B cell (primary cell): ENCODE results near the gene CERS6. TPM values are rescaled to one million over a fixed set of nuclear protein-coding genes. Genes with fewer than 3 reads are reported as not detected.

Experiments
- ATAC-seq: fragments of 200-7000 bp; cut with Tn5 transposase; one replicate; pipeline ENCODE4 v1.10.0; 2021; ENCODE audit warnings: low read depth, mild to moderate bottlenecking, moderate number of reproducible peaks, moderate library complexity
- CTCF ChIA-PET: fragments of 350-600 bp; sonication (Branson Sonifier 250); formaldehyde crosslinking; loops from one replicate; lab custom pipeline; 2021; ENCODE audit warnings: antibody characterized with exemption, inconsistent platforms; lab: Charles Lee
- POLR2A ChIA-PET: fragments of 350-600 bp; sonication (Branson Sonifier 250); formaldehyde crosslinking; loops from one replicate; lab custom pipeline; 2021; ENCODE audit warnings: antibody characterized with exemption; lab: Charles Lee
- DNase-seq: peaks from one replicate; pipeline ENCODE4 v3.0.0; 2013
- H2AFZ ChIP-seq: 2 replicates; pipeline ENCODE4 v1.6.1; 2012; ENCODE audit warnings: mild to moderate bottlenecking, low read depth, low read length; ENCODE audit not compliant: insufficient read depth, poor library complexity, severe bottlenecking
- H3K27ac ChIP-seq, 2 donors: 1 replicate in 1 of 2; 2 replicates in 1 of 2; pipeline ENCODE4 v1.5.1; 2012 to 2013; ENCODE audit warnings: low read length in 2 of 2, mild to moderate bottlenecking in 2 of 2, moderate library complexity in 1 of 2
- H3K27me3 ChIP-seq, 4 experiments: fragments of 200-600 bp in 1 of 4; sonication (generic) in 1 of 4; replicated peaks in 1 of 4; 1 replicate in 2 of 4; 2 replicates in 2 of 4; pipeline versions ENCODE4 v1.6.1 to v1.7.0; 2013 to 2016; ENCODE audit warnings: low read length in 3 of 4, mild to moderate bottlenecking in 2 of 4, mixed read lengths in 1 of 4, moderate library complexity in 1 of 4; ENCODE audit not compliant: insufficient read depth in 4 of 4, control insufficient read depth in 3 of 4; ENCODE audit errors: control extremely low read depth in 1 of 4
- H3K36me3 ChIP-seq, 2 experiments: replicated peaks in 1 of 2; 1 replicate in 1 of 2; 2 replicates in 1 of 2; pipeline versions ENCODE4 v1.6.1 to v1.7.1; 2013; ENCODE audit warnings: low read length in 1 of 2; ENCODE audit not compliant: insufficient read depth in 2 of 2, control insufficient read depth in 1 of 2; ENCODE audit errors: control extremely low read depth in 1 of 2, extremely low read depth in 1 of 2
- H3K4me1 ChIP-seq, 2 donors: fragments of 200-600 bp in 1 of 2; sonication (generic) in 1 of 2; 1 replicate in 1 of 2; 2 replicates in 1 of 2; pipeline versions ENCODE4 v1.5.1 to v1.6.1; 2013 to 2017; ENCODE audit warnings: low read length in 2 of 2; ENCODE audit not compliant: control insufficient read depth in 2 of 2, insufficient read depth in 2 of 2
- H3K4me2 ChIP-seq: replicated peaks from 2 replicates; pipeline ENCODE3; 2012; ENCODE audit warnings: mild to moderate bottlenecking, low read depth, low read length; ENCODE audit not compliant: poor library complexity, severe bottlenecking
- H3K4me3 ChIP-seq, 5 experiments: fragments of 200-600 bp in 1 of 5; sonication (generic) in 1 of 5; 1 replicate in 3 of 5; 2 replicates in 2 of 5; pipeline versions ENCODE4 v1.5.1 to v1.7.0; 2011 to 2016; ENCODE audit warnings: low read length in 4 of 5, mild to moderate bottlenecking in 4 of 5, low read depth in 2 of 5, control low read depth in 1 of 5, moderate library complexity in 1 of 5; ENCODE audit not compliant: insufficient read depth in 1 of 5; ENCODE audit errors: control extremely low read depth in 1 of 5, extremely low read depth in 1 of 5
- H3K79me2 ChIP-seq: fragments of 200-600 bp; sonication (generic); one replicate; pipeline ENCODE4 v1.6.0; 2016; ENCODE audit warnings: low read length; ENCODE audit not compliant: control insufficient read depth, insufficient read depth
- H3K9ac ChIP-seq: fragments of 200-600 bp; sonication (generic); 2 replicates; pipeline ENCODE4 v1.6.1; 2017; ENCODE audit warnings: mild to moderate bottlenecking, low read length, moderate library complexity
- H3K9me3 ChIP-seq, 3 donors: one replicate each; pipeline versions ENCODE4 v1.6.1 to v1.7.1; 2013; ENCODE audit warnings: low read length in 2 of 3; ENCODE audit not compliant: control insufficient read depth in 2 of 3, insufficient read depth in 1 of 3; ENCODE audit errors: control extremely low read depth in 1 of 3
- H4K20me1 ChIP-seq: 2 replicates; pipeline ENCODE4 v1.6.0; 2012; ENCODE audit warnings: mild to moderate bottlenecking, low read length; ENCODE audit not compliant: insufficient read depth, control insufficient read depth, poor library complexity, severe bottlenecking
- H3K27ac Mint-ChIP-seq: one replicate; pipeline ENCODE4 v1.8.0; 2021; ENCODE audit warnings: mixed read lengths
- H3K27me3 Mint-ChIP-seq: one replicate; pipeline ENCODE4 v1.8.0; 2021; ENCODE audit warnings: mixed read lengths
- H3K4me1 Mint-ChIP-seq: one replicate; pipeline ENCODE4 v1.8.0; 2021; ENCODE audit warnings: mixed read lengths
- H3K4me3 Mint-ChIP-seq: one replicate; pipeline ENCODE4 v1.8.0; 2021; ENCODE audit warnings: mixed read lengths
- H3K9me3 Mint-ChIP-seq: one replicate; pipeline ENCODE4 v1.8.0; 2022; ENCODE audit warnings: mixed read lengths; ENCODE audit not compliant: insufficient read depth
- EZH2 ChIP-seq: IDR thresholded peaks from 2 replicates; pipeline ENCODE4 v1.6.1; 2012; ENCODE audit warnings: borderline replicate concordance, low read depth, mild to moderate bottlenecking, moderate library complexity, low read length; ENCODE audit not compliant: insufficient read depth, poor library complexity, severe bottlenecking
- WGBS: methylation state at CpG from one replicate; pipeline ENCODE4 v1.1.5; 2013; ENCODE audit warnings: missing lambda C conversion rate; ENCODE audit not compliant: insufficient coverage; 5-methylcytosine and 5-hydroxymethylcytosine counted together
- intact Hi-C: fragments of 100-400 bp; cut with micrococcal nuclease; formaldehyde crosslinking; loops from one replicate; pipeline ENCODE4 v1.10.0; 2022
- polyA plus RNA-seq: library from polyadenylated mRNA; depleted of rRNA; stranded (reverse); fragments of >200 nt; gene quantifications from 2 replicates; pipeline ENCODE4 v1.2.3, GENCODE V29; 2012
- total RNA-seq, 2 donors: library from RNA; stranded (reverse); fragments of 120-200 nt in 1 of 2; gene quantifications; 1 replicate in 1 of 2; 2 replicates in 1 of 2; pipeline versions ENCODE4 v1.2.3 to v1.2.4, GENCODE V29; 2013 to 2022
- TF ChIP-seq, protein P1 (sequence below): fragments of 200-600 bp; IDR thresholded peaks from one replicate; pipeline ENCODE4 v1.8.0; 2022; ENCODE audit warnings: antibody characterized with exemption, mild to moderate bottlenecking

CERS6 gene
- total and polyA plus RNA-seq, 2 donors (not counting 1 experiment from before 2014, with no cell fraction given), result 2.2 to 5.5 TPM

DNA sequence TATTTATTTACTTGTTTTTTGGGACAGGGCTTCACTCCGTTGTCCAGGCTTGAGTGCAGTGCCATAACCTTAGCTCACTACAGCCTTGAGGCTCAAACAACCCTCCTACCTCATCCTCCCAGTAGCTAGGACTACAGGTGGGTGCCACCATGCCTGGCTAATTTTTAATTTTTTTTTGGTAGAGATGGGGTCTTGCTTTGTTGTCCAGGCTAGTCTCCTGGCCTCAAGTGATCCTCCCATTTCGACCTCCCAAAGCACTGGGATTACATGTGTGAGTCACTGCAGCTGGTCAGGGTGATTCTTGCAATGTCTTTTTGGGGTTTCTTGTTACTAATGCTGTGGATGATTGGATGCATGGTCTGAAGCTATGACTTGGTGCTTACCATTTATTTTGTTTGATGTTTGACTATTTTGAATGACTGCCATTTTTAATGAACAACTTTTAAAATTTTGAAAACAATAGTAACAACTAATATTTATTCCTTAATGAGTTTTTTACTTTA is 6.5 kb downstream of the CERS6 start:
- no peaks in the 10 kb centered on the region for H3K9me3 ChIP-seq
- H4K20me1 ChIP-seq, result no peaks in the 10 kb centered on the region
- peaks cover 23 to 25% of the 10 kb centered on the region in 2 donors for H3K4me1 ChIP-seq
- CTCF ChIA-PET, result interaction anchor here (1.6 kb wide), 1 partner anchor 126 kb away, joined by 4 read pairs; no protein-coding TSS in a partner anchor
- intact Hi-C loops, result no loop called here
- peaks cover 47% of the 10 kb centered on the region for H3K4me1 Mint-ChIP-seq
- no peaks in the 10 kb centered on the region for H3K36me3 ChIP-seq
- DNase-seq (no peak), ATAC-seq (no peak)
- 94% methylated on average over 2 of the region's 2 CpGs for WGBS
- POLR2A ChIA-PET, result no interaction called here
- no peak overlapping the region for H3K4me3 Mint-ChIP-seq
- no peak overlapping the region for H3K4me2 ChIP-seq
- H3K27me3 ChIP-seq, result no peaks in the 10 kb centered on the region
- peaks cover 61% of the 10 kb centered on the region for H3K79me2 ChIP-seq
- no peak overlapping the region for H2AFZ ChIP-seq
- H3K9me3 Mint-ChIP-seq, result no peaks in the 10 kb centered on the region
- TF ChIP-seq EZH2, result no peak
- TF ChIP-seq, protein P1, sequence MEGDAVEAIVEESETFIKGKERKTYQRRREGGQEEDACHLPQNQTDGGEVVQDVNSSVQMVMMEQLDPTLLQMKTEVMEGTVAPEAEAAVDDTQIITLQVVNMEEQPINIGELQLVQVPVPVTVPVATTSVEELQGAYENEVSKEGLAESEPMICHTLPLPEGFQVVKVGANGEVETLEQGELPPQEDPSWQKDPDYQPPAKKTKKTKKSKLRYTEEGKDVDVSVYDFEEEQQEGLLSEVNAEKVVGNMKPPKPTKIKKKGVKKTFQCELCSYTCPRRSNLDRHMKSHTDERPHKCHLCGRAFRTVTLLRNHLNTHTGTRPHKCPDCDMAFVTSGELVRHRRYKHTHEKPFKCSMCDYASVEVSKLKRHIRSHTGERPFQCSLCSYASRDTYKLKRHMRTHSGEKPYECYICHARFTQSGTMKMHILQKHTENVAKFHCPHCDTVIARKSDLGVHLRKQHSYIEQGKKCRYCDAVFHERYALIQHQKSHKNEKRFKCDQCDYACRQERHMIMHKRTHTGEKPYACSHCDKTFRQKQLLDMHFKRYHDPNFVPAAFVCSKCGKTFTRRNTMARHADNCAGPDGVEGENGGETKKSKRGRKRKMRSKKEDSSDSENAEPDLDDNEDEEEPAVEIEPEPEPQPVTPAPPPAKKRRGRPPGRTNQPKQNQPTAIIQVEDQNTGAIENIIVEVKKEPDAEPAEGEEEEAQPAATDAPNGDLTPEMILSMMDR, result no peak
- H3K27ac Mint-ChIP-seq, result no peak overlapping the region
- no peak overlapping the region for H3K27ac ChIP-seq
- H3K9ac ChIP-seq, result no peak overlapping the region
- H3K4me3 ChIP-seq, result no peak overlapping the region
- no peaks in the 10 kb centered on the region for H3K27me3 Mint-ChIP-seq

- peaks cover 53% of the 10 kb centered on the region for H3K4me1 Mint-ChIP-seq
- CTCF ChIA-PET, result no interaction called here
- no peak overlapping the region for H3K4me2 ChIP-seq
- POLR2A ChIA-PET, result no interaction called here
- no peak overlapping the region for H3K27ac Mint-ChIP-seq
- H3K4me3 Mint-ChIP-seq, result no peak overlapping the region
- H3K27me3 ChIP-seq, result no peaks in the 10 kb centered on the region
- H3K9me3 Mint-ChIP-seq, result no peaks in the 10 kb centered on the region
- H3K27me3 Mint-ChIP-seq, result no peaks in the 10 kb centered on the region
- no peak for TF ChIP-seq EZH2
- TF ChIP-seq, protein P1, result no peak
- H3K27ac ChIP-seq, result no peak overlapping the region
- peaks cover 6% of the 10 kb centered on the region for H4K20me1 ChIP-seq
- H2AFZ ChIP-seq, result no peak overlapping the region
- H3K4me3 ChIP-seq, result no peak overlapping the region
- H3K9ac ChIP-seq, result no peak overlapping the region
- H3K9me3 ChIP-seq, result no peaks in the 10 kb centered on the region
- no peak for ATAC-seq
- peaks cover 35 to 36% of the 10 kb centered on the region in 2 donors for H3K4me1 ChIP-seq
- no peak for DNase-seq
- H3K36me3 ChIP-seq, result no peaks in the 10 kb centered on the region
- intact Hi-C loops, result no loop called here
- peaks cover 69% of the 10 kb centered on the region for H3K79me2 ChIP-seq
Observed at GRCh38 chr2:168465594-168465993, 9.5 kb downstream of the CERS6 start.
